NCI-H187 treated with DMSO at 0.1 percent for 48 hours (cell line): ENCODE results near the gene CELA2B.
"Not testable (repeated sequence)": the region's sequence is repeated elsewhere in the genome, so short reads cannot be mapped to it uniquely, and the experiment has no call there.

Source experiments
- DNase-seq: peaks from one replicate; lab custom pipeline; 2025; lab: John Stamatoyannopoulos, UW

The CELA2B gene

GRCh38 chr1:15445390-15446122, 30.3 kb upstream of the CELA2B start:
- no peak for DNase-seq

- no peak for DNase-seq
Observed at GRCh38 chr1:15446212-15446611, 29.7 kb upstream of the CELA2B start.

- DNase-seq, result no peak
Observed at GRCh38 chr1:15448877-15449462, 26.9 kb upstream of the CELA2B start.

GRCh38 chr1:15449567-15449966, 26.3 kb upstream of the CELA2B start:
- DNase-seq, result no peak

GRCh38 chr1:15451014-15451722, 24.7 kb upstream of the CELA2B start:
- no peak for DNase-seq

- DNase-seq, result no peak
Observed at GRCh38 chr1:15452216-15452615, 23.7 kb upstream of the CELA2B start.

- no peak for DNase-seq
Observed at GRCh38 chr1:15452866-15453571, 22.9 kb upstream of the CELA2B start.

- no peak for DNase-seq
Observed at GRCh38 chr1:15453734-15454133, 22.2 kb upstream of the CELA2B start.

- DNase-seq, result no peak
Observed at GRCh38 chr1:15454256-15454655, 21.6 kb upstream of the CELA2B start.

- DNase-seq, result no peak
Observed at GRCh38 chr1:15455522-15455921, 20.4 kb upstream of the CELA2B start.

GRCh38 chr1:15456313-15456954, 19.5 kb upstream of the CELA2B start, which contains the start of gene CELA2A:
Gene CELA2A, plus strand, starts transcription at chr1:15456732. Its CDS starts 22 bp downstream, at chr1:15456754.
- DNase-seq, result no peak

- DNase-seq, result no peak
Observed at GRCh38 chr1:15457585-15457984, 18.3 kb upstream of the CELA2B start.

- DNase-seq, result not testable (repeated sequence)
Observed at GRCh38 chr1:15458388-15458787, 17.5 kb upstream of the CELA2B start.

GRCh38 chr1:15459771-15460707, 15.9 kb upstream of the CELA2B start:
- no peak for DNase-seq

GRCh38 chr1:15460708-15461095, 15.2 kb upstream of the CELA2B start:
- DNase-seq, result no peak

- DNase-seq, result not testable (repeated sequence)
Observed at GRCh38 chr1:15463064-15463800, 12.7 kb upstream of the CELA2B start.

- not testable (repeated sequence) for DNase-seq
Observed at GRCh38 chr1:15463926-15464322, 12.0 kb upstream of the CELA2B start.

- no peak for DNase-seq
Observed at GRCh38 chr1:15465674-15466073, 10.2 kb upstream of the CELA2B start.

- DNase-seq, result not testable (repeated sequence)
Observed at GRCh38 chr1:15466955-15467625, 8.8 kb upstream of the CELA2B start.

GRCh38 chr1:15468145-15468544, 7.8 kb upstream of the CELA2B start:
- no peak for DNase-seq
